A204.1 (cell line): Measurements from ENCODE around the gene GYG2.

Source experiments
- FAIRE-seq: peaks from 2 replicates; lab custom pipeline; 2012; peaks lifted over from hg19 to GRCh38; lab: Jason Lieb, UNC

The GYG2 gene

GRCh38 chrX:2817036-2817435, 11.7 kb upstream of the GYG2 start:
- no peak for FAIRE-seq

GRCh38 chrX:2819345-2820135, 9.2 kb upstream of the GYG2 start:
- peak; percentile 90 for FAIRE-seq

GRCh38 chrX:2820136-2820771, 8.5 kb upstream of the GYG2 start:
- no peak for FAIRE-seq

- FAIRE-seq = no peak
Measured at GRCh38 chrX:2823795-2824386, 4.8 kb upstream of the GYG2 start.

GRCh38 chrX:2824886-2825285, 3.8 kb upstream of the GYG2 start:
- no peak for FAIRE-seq

GRCh38 chrX:2828959-2829411, 255 bp downstream of the GYG2 start:
- FAIRE-seq = no peak

GRCh38 chrX:2829469-2830246, 928 bp downstream of the GYG2 start:
- FAIRE-seq = no peak

- no peak for FAIRE-seq
Measured at GRCh38 chrX:2831471-2832228, 2.9 kb downstream of the GYG2 start.

- FAIRE-seq = no peak
Measured at GRCh38 chrX:2837961-2838360, 9.2 kb downstream of the GYG2 start.

- no peak for FAIRE-seq
Measured at GRCh38 chrX:2840961-2841360, 12.2 kb downstream of the GYG2 start.

- no peak for FAIRE-seq
Measured at GRCh38 chrX:2841537-2841936, 12.8 kb downstream of the GYG2 start.

GRCh38 chrX:2846992-2847391, 18.3 kb downstream of the GYG2 start:
- FAIRE-seq = no peak

GRCh38 chrX:2848871-2849301, 20.2 kb downstream of the GYG2 start:
- no peak for FAIRE-seq

GRCh38 chrX:2854918-2855317, 26.2 kb downstream of the GYG2 start:
- FAIRE-seq = no peak

- no peak for FAIRE-seq
Measured at GRCh38 chrX:2855761-2856160, 27.0 kb downstream of the GYG2 start.

- FAIRE-seq = no peak
Measured at GRCh38 chrX:2857566-2857965, 28.8 kb downstream of the GYG2 start.

- FAIRE-seq = peak; percentile 39
Measured at GRCh38 chrX:2859197-2859797, 30.6 kb downstream of the GYG2 start.

- no peak for FAIRE-seq
Measured at GRCh38 chrX:2862404-2862803, 33.7 kb downstream of the GYG2 start.

- no peak for FAIRE-seq
Measured at GRCh38 chrX:2863646-2864045, 34.9 kb downstream of the GYG2 start.

GRCh38 chrX:2867206-2867605, 38.5 kb downstream of the GYG2 start:
- no peak for FAIRE-seq

- FAIRE-seq = no peak
Measured at GRCh38 chrX:2870650-2871049, 41.9 kb downstream of the GYG2 start.
